GM12801 (cell line): ENCODE data around the gene C18orf63.

Experiments
- CTCF ChIP-seq: IDR thresholded peaks from one replicate; pipeline ENCODE4 v1.5.1; 2011; ENCODE audit warnings: control low read depth; ENCODE audit not compliant: insufficient read length; ENCODE audit errors: extremely low read depth

C18orf63 gene

GRCh38 chr18:74282755-74283554, 32.7 kb upstream of the C18orf63 start:
- no peak for TF ChIP-seq CTCF

GRCh38 chr18:74283646-74284045, 32.0 kb upstream of the C18orf63 start:
- no peak for TF ChIP-seq CTCF

- no peak for TF ChIP-seq CTCF
These were observed 31.3 kb upstream of the C18orf63 start for GRCh38 chr18:74284191-74284979.

GRCh38 chr18:74284980-74285355, 30.7 kb upstream of the C18orf63 start:
- TF ChIP-seq CTCF, result no peak

GRCh38 chr18:74286106-74286855, 29.4 kb upstream of the C18orf63 start:
- TF ChIP-seq CTCF, result no peak

- TF ChIP-seq CTCF, result no peak
These were observed 28.8 kb upstream of the C18orf63 start for GRCh38 chr18:74286856-74287255.

GRCh38 chr18:74288041-74288440, 27.6 kb upstream of the C18orf63 start:
- no peak for TF ChIP-seq CTCF
